ENCODE results near the gene WDR12. TPM values are rescaled to one million over a fixed set of nuclear protein-coding genes. Genes with fewer than 3 reads are reported as not detected.

WDR12 gene
- total and polyA plus RNA-seq, 2 of the 4 experiments (the other 2 are of a cell fraction) = 8.6 to 17.0 TPM

DNA sequence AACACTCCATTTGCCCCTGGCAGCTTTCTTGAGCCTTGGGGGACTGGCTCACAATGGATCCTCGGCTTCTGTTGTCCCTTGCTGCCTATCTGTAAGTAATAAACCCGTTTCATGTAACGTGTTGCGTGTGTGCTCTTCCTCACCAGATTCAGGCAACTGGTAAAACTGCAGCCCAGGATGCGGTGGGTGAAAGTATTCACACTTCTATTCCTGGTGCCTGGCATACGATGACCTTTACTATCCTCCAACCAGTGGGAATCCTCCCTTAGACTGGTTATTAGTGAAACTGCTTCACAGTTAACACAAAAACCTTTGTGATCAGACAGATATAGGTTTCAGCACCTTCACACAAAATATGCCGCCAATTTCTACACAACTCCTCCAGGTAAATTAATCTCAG, 26.3 kb downstream of the WDR12 start:
- Histone ChIP-seq H2BK20ac (ENCODE audit: low read depth, low read length) (no peak overlapping the region), H2AK9ac (replicated peaks; ENCODE audit: low read depth, low read length, poor library complexity) (no peak overlapping the region), H3K4me3 (ENCODE audit: insufficient read depth, low read depth, low read length) (no peak overlapping the region), H3K27ac (ENCODE audit: insufficient read depth, low read length) (no peak overlapping the region), H3K18ac (ENCODE audit: low read depth, low read length) (no peak overlapping the region), H3K14ac (replicated peaks; ENCODE audit: low read depth, low read length) (no peak overlapping the region), H3K79me1 (ENCODE audit: low read depth in 1 of 2, low read length in 2 of 2) (no peaks in the 10 kb centered on the region), H3K4ac (ENCODE audit: low read depth, low read length) (no peak overlapping the region), H2BK15ac (ENCODE audit: low read depth, low read length) (no peak overlapping the region), H3K4me2 (ENCODE audit: low read depth, low read length) (no peak overlapping the region), H3K9me3 (ENCODE audit: control insufficient read depth, insufficient read depth, low read length) (no peaks in the 10 kb centered on the region), H2BK120ac (ENCODE audit: low read depth, low read length) (no peak overlapping the region), H4K5ac (ENCODE audit: low read depth, low read length) (no peak overlapping the region), H3K56ac (ENCODE audit: extremely low read depth, insufficient read depth, low read length) (no peak overlapping the region), H2AFZ (replicated peaks; ENCODE audit: low read length, poor library complexity) (no peak overlapping the region), H3K4me1 (ENCODE audit: control insufficient read depth, insufficient read depth, low read length) (no peaks in the 10 kb centered on the region), H3K9me1 (ENCODE audit: insufficient read depth, low read length) (0 out of 2 replicates have a peak, but pooled peaks cover 3% of the 10 kb centered on the region), H4K20me1 (ENCODE audit: insufficient read depth, low read length) (no peaks in the 10 kb centered on the region), H3K27me3 (ENCODE audit: control insufficient read depth, insufficient read depth, low read length) (no peaks in the 10 kb centered on the region), H4K8ac (ENCODE audit: low read depth in 2 of 2, low read length in 2 of 2) (no peak overlapping the region), H2BK5ac (ENCODE audit: low read depth, low read length, poor library complexity, severe bottlenecking) (no peak overlapping the region), H3K23ac (ENCODE audit: low read depth, low read length) (no peak overlapping the region), H3K9ac (ENCODE audit: low read depth, low read length) (no peak overlapping the region), H4K91ac (ENCODE audit: insufficient read depth, low read depth, low read length) (no peak overlapping the region), H3K36me3 (ENCODE audit: control insufficient read depth, insufficient read depth, low read length) (peaks cover 10% of the 10 kb centered on the region), H2AK5ac (ENCODE audit: low read depth, low read length) (no peak overlapping the region)
- DNase-seq (no peak), ATAC-seq (ENCODE audit: low read depth) (no peak)
- TF ChIP-seq CHD1 (IDR thresholded peaks at IDR 0.05; ENCODE audit: low read depth, low read length) (no peak), CEBPB (IDR thresholded peaks at IDR 0.05; ENCODE audit: low read depth, low read length) (no peak), MAFK (IDR thresholded peaks at IDR 0.05; ENCODE audit: low read depth, low read length) (no peak), NFE2L2 (IDR thresholded peaks at IDR 0.05; ENCODE audit: low read depth, low read length) (no peak), POLR2A (IDR thresholded peaks at IDR 0.05; ENCODE audit: low read depth, low read length) (no peak), RFX5 (IDR thresholded peaks at IDR 0.05; ENCODE audit: low read depth, low read length) (no peak), MAZ (IDR thresholded peaks at IDR 0.05; ENCODE audit: borderline replicate concordance, low read depth, low read length) (no peak), RCOR1 (IDR thresholded peaks at IDR 0.05; ENCODE audit: insufficient replicate concordance, low read length) (no peak), FOS (IDR thresholded peaks at IDR 0.05; ENCODE audit: low read depth, low read length) (no peak), SMC3 (IDR thresholded peaks at IDR 0.05; ENCODE audit: low read depth, low read length) (no peak), MXI1 (IDR thresholded peaks at IDR 0.05; ENCODE audit: borderline replicate concordance, low read depth, low read length) (no peak), BHLHE40 (IDR thresholded peaks at IDR 0.05; ENCODE audit: low read depth, low read length) (no peak), RAD21 (IDR thresholded peaks at IDR 0.05; ENCODE audit: low read length) (no peak)
- TF ChIP-seq, protein P1, sequence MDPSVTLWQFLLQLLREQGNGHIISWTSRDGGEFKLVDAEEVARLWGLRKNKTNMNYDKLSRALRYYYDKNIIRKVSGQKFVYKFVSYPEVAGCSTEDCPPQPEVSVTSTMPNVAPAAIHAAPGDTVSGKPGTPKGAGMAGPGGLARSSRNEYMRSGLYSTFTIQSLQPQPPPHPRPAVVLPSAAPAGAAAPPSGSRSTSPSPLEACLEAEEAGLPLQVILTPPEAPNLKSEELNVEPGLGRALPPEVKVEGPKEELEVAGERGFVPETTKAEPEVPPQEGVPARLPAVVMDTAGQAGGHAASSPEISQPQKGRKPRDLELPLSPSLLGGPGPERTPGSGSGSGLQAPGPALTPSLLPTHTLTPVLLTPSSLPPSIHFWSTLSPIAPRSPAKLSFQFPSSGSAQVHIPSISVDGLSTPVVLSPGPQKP (IDR thresholded peaks at IDR 0.05; ENCODE audit: borderline replicate concordance, low read depth, low read length) = no peak
- TF ChIP-seq, protein P2, sequence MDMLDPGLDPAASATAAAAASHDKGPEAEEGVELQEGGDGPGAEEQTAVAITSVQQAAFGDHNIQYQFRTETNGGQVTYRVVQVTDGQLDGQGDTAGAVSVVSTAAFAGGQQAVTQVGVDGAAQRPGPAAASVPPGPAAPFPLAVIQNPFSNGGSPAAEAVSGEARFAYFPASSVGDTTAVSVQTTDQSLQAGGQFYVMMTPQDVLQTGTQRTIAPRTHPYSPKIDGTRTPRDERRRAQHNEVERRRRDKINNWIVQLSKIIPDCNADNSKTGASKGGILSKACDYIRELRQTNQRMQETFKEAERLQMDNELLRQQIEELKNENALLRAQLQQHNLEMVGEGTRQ (IDR thresholded peaks at IDR 0.05; ENCODE audit: low read depth, low read length) = no peak
- TF ChIP-seq, protein P3, sequence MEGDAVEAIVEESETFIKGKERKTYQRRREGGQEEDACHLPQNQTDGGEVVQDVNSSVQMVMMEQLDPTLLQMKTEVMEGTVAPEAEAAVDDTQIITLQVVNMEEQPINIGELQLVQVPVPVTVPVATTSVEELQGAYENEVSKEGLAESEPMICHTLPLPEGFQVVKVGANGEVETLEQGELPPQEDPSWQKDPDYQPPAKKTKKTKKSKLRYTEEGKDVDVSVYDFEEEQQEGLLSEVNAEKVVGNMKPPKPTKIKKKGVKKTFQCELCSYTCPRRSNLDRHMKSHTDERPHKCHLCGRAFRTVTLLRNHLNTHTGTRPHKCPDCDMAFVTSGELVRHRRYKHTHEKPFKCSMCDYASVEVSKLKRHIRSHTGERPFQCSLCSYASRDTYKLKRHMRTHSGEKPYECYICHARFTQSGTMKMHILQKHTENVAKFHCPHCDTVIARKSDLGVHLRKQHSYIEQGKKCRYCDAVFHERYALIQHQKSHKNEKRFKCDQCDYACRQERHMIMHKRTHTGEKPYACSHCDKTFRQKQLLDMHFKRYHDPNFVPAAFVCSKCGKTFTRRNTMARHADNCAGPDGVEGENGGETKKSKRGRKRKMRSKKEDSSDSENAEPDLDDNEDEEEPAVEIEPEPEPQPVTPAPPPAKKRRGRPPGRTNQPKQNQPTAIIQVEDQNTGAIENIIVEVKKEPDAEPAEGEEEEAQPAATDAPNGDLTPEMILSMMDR (conservative IDR thresholded peaks at IDR 0.05; ENCODE audit: low read depth, low read length) = no peak
- WGBS, 2 experiments (ENCODE audit: extremely low coverage in 2 of 2, insufficient read length in 1 of 2) = 80% methylated on average over 2 of the region's 7 CpGs; no CpG with 5 or more reads in 1 of the 2 experiments
- ChIA-PET CTCF (interaction anchor here (0.6 kb wide), 2 partner anchors 311 to 613 kb away, joined by 3 read pairs; no protein-coding TSS in a partner anchor), POLR2A (ENCODE audit: unreplicated experiment) (no interaction called here)
- dilution Hi-C loops (cut with HindIII; ENCODE audit: low sequenced_read_pairs, unreplicated experiment) = no loop called here
- in situ Hi-C loops (cut with MboI; ENCODE audit: low sequenced_read_pairs) = no loop called here
- no TSS peak for BruUV-seq (replicated peaks)
- intact Hi-C loops (cut with micrococcal nuclease) = no loop called here
